DOHH2 (cell line): ENCODE measurements around the gene EEIG1.

Experiments used
- CTCF ChIP-seq: fragments of 200-600 bp; sonication (generic); IDR thresholded peaks from one replicate; pipeline ENCODE4 v1.5.1; 2014; ENCODE audit warnings: antibody characterized with exemption, mild to moderate bottlenecking, low read depth, low read length; ENCODE audit not compliant: poor library complexity, severe bottlenecking
- EZH2phosphoT487 ChIP-seq: fragments of 200-600 bp; sonication (generic); IDR thresholded peaks from 2 replicates; pipeline ENCODE4 v1.6.1; 2017; ENCODE audit warnings: borderline replicate concordance, mild to moderate bottlenecking, antibody characterized with exemption, low read length, moderate library complexity, mixed read lengths

DNA sequence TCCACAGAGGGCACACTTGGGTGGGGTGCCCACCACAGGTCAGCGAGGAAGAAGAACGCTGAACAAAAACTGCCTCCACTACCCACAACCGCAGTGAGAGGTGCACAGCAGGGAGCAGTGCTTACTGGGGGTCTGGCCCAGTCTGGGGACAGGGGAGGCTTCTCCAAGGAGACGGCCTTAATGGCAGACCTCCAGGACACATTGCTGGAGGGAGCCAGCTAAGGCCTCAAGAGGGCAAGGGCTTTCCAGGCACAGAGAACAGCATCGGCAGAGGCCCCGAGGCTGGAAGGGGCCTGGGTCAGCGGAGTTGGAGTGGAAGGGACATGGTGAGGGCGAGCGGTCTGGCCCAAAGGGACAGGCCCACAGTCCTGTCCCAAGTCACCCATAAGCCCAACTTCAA is 34.8 kb downstream of the EEIG1 start:
- TF ChIP-seq EZH2phosphoT487 (no peak), CTCF (no peak)
